ENCODE results near the gene UQCC5. TPM values are rescaled to one million over a fixed set of nuclear protein-coding genes. Genes with fewer than 3 reads are reported as not detected.

The UQCC5 gene
- total RNA-seq, 4 donors from 2014 or later, result 4.1 to 435 (median 51.9) TPM

- Histone ChIP-seq H3K4me3 (no peak overlapping the region), H3K9me3 (no peaks in the 10 kb centered on the region), H3K36me3 (no peaks in the 10 kb centered on the region), H3K27me3 (no peaks in the 10 kb centered on the region), H3K27ac (no peak overlapping the region), H3K4me1 (no peaks in the 10 kb centered on the region)
- TF ChIP-seq CTCF (IDR thresholded peaks at IDR 0.05) (no peak), POLR2A (IDR thresholded peaks at IDR 0.05) (no peak)
- no peak for DNase-seq
- intact Hi-C loops (cut with DNase I; ENCODE audit: low total_unique reads), result no loop called here
These were observed 37.9 kb downstream of the UQCC5 start for GRCh38 chr3:52574056-52574965.

Small RNA genes lying within 50 kb of the gene (small RNA-seq; reads per million reads assigned to genes)
- gene RNU6-856P (not detected), gene RNU6ATAC16P (not detected)

Other genes starting within 250 kb of the UQCC5 start
- 10 to 100 TPM in 3 of 4 donors, 1 to 10 TPM in 1; 3.8 to 15.1 (median 10.8) TPM for gene GLYCTK, start 248.8 kb upstream of the UQCC5 start, total RNA-seq
- 10 to 100 TPM in 2 of 4 donors, 1 to 10 TPM in 2; 5.1 to 46.2 (median 11.0) TPM for gene DNAH1, start 220.3 kb upstream of the UQCC5 start, total RNA-seq
- 10 to 100 TPM; 14.6 to 66.8 (median 50.3) TPM for gene BAP1, start 126.6 kb upstream of the UQCC5 start, total RNA-seq
- gene PHF7, start 125.9 kb upstream of the UQCC5 start, total RNA-seq, result 10 to 100 TPM in 1 of 4 donors, 1 to 10 TPM in 3; 1.5 to 13.4 (median 6.1) TPM
- 10 to 100 TPM in 3 of 4 donors, 1 to 10 TPM in 1; 4.4 to 91.2 (median 16.7) TPM for gene SEMA3G, start 91.5 kb upstream of the UQCC5 start, total RNA-seq
- gene TNNC1, start 82.6 kb upstream of the UQCC5 start, total RNA-seq, result 1 to 10 TPM in 3 of 4 donors, not detected in 1; 3.0 to 4.4 (median 3.4) TPM
- gene NISCH, start 81.0 kb upstream of the UQCC5 start, total RNA-seq, result 100 to 1,000 TPM in 2 of 4 donors, 10 to 100 TPM in 2; 50.0 to 157 (median 114) TPM
- 100 to 1,000 TPM in 1 of 4 donors, 10 to 100 TPM in 3; 55.3 to 216 (median 78.2) TPM for gene STAB1, start 41.3 kb upstream of the UQCC5 start, total RNA-seq
- gene NT5DC2, start 2.7 kb upstream of the UQCC5 start, total RNA-seq, result 10 to 100 TPM in 3 of 4 donors, 1 to 10 TPM in 1; 9.2 to 67.6 (median 29.3) TPM
- gene PBRM1, start 149.3 kb downstream of the UQCC5 start, total RNA-seq, result 100 to 1,000 TPM in 1 of 4 donors, 10 to 100 TPM in 3; 22.5 to 152 (median 56.6) TPM
- gene GNL3, start 149.4 kb downstream of the UQCC5 start, total RNA-seq, result 100 to 1,000 TPM in 1 of 4 donors, 10 to 100 TPM in 3; 29.5 to 108 (median 53.9) TPM
- 100 to 1,000 TPM in 1 of 4 donors, 10 to 100 TPM in 2, 1 to 10 TPM in 1; 7.9 to 141 (median 48.9) TPM for gene GLT8D1, start 169.2 kb downstream of the UQCC5 start, total RNA-seq
- gene SPCS1, start 169.5 kb downstream of the UQCC5 start, total RNA-seq, result 10 to 100 TPM in 3 of 4 donors, 1 to 10 TPM in 1; 9.0 to 67.4 (median 59.1) TPM
- gene NEK4, start 234.3 kb downstream of the UQCC5 start, total RNA-seq, result 10 to 100 TPM; 16.8 to 48.0 (median 37.7) TPM
- gene ITIH1, start 241.0 kb downstream of the UQCC5 start, total RNA-seq, result under 1 TPM in 1 of 4 donors, not detected in 3; 0.18 TPM

Data from uterus (tissue), 4 donors.